HG02840 (cell line): ENCODE measurements around the gene CACNA1B.
"Not testable (repeated sequence)": the region's sequence is repeated elsewhere in the genome, so short reads cannot be mapped to it uniquely, and the experiment has no call there.

ENCODE experiments used
- ATAC-seq: cut with Tn5 transposase; IDR thresholded peaks from one replicate; pipeline ENCODE4 v1.9.1; 2021; ENCODE audit warnings: mild to moderate bottlenecking, moderate library complexity, moderate number of reproducible peaks; ENCODE audit not compliant: unreplicated experiment, low FRiP score

The CACNA1B gene

DNA sequence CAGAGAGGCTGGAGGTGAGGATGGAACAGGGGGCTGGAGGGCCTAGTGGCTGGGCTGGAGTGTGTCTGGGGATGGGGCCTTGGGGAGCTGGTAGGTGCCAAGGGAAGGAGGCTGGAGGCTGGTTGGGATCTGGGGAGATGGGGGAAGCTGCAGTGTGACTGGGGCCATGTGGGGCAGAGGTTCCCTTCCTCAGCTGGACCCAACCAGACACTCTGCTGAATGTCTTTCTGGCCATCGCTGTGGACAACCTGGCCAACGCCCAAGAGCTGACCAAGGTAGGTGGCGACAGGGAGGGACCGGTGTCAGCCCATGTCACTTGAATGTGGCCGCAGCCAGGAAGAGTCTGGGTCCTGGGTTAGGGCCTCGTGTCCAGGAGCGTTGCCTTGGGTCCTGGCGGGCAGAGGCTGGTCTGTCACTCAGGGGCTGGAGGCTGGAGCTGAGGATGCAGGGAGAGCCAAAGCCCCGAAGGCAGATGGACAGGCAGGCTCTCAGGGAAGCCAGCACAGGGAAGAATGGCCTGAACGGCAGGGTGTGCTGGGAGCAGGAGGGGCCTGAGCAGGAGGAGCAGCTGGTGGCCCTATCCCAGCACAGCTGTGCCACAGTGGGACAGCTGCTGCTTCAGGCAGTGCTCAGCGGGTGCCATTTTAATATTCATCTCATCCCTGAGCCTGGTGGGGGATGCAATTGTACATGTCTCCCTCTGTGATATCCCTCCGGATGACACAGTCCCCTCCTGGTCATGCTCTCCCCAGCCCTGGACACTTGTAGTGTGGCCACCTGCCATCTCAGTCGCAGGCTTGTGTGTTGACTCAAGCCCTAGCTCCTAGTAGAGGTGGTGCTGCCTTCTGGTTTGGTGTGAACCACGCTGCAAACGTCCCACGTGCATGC, 132.5 kb downstream of the CACNA1B start:
- no peak for ATAC-seq

DNA sequence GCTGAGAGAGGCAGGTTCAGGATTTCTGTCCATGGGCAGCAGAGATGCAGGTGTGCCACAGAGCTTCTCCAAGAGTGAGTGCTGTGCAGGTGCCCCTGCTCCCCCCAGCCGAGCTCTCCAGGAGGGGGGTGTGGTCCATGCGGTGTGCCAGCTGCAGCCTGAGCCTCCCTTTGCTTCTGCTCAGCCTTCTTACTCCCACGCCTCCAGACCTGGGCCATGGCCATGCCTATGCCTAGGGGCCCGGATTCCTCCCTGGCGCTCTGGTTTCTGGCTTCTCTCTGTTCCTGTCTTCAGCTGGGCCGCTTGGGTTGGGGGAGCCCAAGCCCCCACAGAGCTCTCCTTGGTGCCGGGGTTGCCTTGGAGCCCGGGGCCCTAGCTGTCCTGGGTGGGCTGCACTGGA, 133.3 kb downstream of the CACNA1B start:
- no peak for ATAC-seq

DNA sequence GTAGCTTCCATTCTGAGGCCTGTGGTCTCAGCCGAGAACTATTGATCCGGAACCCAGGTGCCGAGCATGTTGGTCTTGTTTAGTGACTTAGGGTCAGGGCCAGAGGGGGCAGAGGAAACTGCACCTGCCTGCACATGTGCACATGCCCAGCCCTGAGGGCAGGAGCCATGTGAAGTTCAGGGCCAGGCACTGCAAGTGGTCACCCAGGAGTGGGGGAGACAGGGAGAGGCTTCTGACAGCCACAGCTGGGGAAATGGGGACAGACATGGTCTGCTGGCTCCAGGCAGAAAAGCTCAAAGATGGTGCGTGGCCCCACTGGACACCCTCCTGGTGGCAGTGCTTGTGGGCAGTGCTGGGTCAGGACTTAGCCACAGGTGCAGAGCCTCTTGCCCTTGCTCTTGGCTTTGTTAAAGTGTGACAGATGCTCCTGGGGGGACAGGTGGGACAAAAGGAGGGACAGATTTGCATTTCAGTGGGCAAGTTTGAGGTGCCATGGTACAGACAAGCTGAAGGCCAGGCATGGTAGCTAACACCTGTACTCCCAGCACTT, 134.4 kb downstream of the CACNA1B start:
- no peak for ATAC-seq

DNA sequence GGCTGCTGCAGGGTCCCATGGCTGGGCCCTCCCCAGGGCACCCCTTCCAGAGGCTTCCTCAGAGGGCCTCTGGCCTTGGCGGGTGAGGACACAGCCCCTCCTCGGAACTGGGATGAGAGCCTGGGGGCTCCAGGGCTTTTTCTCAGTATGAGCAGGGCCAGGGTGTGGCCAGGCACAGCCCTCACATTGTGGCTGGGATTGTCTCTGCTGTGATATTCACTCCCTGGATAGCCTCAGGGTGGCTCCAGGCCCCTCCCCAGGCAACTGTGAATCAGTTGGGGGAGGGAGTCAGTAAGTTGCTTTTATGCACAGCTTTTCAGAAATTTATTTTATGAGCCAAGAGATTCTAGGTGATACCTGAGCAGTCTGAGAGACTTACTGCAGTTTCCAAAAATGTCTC, 135.7 kb downstream of the CACNA1B start:
- ATAC-seq, result no peak

DNA sequence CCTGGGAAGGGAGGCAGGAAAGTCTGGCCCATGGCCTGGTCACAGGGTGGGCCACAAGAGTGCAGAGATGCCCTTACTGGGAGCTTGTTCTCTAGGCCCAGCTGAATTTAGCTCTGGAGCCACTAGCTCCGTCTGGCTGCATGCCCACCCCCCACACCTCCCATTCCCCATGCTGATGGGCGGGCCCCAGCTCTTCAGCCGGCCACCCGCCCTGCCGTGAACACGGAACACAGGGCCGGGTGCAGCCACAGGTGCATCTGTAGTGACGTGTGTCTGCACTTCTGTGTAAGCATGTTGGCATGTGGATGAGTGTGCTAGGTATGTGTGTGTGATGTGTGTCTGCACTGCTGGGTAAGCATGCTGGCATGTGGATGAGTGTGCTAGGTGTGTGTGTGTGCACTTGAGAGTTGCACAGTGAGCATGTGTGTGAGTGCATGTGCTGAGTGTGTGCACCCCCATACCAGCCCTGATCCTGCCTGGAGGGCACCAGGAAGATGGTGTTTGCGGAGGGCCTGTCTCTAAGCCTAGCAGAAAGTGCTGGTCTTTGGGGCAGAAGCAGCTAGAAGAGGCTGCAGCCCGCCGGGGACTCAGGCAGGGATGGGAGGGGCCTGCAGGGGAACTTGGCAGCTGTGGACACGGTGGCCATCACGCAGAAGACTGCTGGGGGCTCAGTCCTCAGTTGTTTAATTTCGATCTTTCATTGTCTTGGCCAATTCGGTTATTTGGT, 136.4 kb downstream of the CACNA1B start:
- ATAC-seq, result no peak

DNA sequence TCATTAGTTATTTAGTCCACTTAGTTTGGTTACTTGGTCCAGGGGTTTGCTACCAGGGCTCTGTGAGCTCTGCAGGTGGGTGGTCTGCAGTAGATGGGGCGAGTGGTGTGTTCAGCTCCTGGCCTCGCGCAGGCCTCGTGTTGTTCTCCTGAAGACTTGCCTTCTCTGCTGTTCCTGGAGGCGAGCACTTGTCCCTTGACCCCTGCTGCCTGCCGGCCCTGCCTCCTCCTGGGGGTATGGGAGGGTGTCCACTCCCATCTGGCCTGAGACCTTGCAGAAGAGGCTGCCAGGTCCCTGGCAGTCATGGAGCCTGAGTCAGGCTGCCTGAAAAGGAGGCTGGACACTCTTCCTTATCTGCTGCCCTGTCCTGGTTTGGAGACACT, 137.0 kb downstream of the CACNA1B start:
- no peak for ATAC-seq

DNA sequence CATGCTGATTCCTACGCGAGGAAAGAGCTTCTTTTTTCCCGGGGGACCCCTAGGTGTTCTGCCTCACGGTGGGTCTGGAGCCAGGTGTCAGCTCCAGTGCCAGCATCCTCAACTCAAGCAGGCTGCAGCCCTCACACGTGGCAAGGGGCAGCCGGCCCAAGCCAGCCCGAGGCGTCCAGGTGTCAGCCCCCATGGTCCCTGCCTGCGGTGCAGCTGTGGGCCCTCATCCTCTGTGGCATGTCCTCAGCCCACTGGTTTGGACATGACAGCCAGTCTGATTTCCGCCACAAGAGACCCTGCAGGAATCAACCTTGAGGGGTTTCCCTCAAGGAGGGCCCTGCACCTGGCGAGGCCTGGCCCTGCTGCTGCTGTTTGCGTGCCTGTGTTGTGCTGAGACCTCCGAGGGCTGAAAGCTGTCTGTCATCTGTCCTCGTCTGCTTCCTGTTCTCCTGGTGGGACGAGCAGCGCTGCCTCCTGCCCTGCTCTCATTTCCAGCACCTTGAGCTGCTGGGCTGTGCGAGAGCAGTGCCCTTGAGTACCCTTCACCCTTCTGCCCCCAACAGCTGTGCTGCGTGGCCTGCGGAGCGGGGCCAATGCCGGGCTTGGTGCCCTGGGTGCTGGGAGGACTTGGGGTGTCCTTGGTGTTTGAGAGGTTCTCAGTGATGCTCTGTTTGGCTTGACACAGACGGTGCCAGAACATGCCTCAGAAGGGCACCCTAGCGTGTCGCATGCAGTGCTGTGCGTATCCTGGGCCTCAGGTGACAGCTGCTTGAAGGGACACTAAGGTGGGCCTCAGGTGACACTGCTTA, 137.6 kb downstream of the CACNA1B start:
- ATAC-seq, result no peak

DNA sequence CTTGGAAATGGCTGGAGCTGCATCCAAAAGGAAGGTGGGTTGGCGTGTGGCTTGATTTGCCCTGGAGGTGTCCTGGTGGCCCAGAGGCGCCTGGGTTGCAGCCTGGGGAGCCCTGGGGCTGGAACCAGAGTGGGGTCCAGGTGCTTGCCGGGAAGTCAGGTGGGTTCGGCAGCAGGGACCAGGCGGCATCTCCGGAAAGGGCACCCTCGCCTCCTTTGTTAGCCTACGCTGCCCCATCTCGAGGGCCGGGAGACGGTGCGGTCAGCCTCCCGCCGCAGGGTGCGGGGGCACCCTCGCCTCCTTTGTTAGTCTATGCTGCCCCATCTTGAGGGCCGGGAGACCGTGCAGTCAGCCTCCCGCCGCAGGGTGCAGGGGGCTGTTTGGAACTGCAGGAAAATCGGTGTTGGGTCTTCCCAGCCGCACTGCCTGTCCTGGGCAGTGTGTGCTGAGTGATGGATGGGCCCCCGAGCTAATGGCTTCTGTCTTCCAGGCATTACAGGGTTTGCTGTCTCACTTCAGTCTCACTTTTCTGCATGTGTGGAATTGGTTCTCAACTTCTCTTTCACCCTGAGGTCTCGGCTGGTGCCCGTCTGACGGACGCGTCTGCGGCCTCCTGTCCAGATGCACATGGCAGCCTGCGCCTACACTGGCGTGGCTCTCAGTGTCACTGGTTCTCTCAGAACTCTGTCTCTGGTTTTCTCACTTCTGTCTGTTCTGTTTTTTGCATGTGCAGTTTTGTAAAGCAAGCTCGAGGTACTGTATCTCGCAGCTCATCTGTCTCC, 139.0 kb downstream of the CACNA1B start:
- ATAC-seq, result no peak

DNA sequence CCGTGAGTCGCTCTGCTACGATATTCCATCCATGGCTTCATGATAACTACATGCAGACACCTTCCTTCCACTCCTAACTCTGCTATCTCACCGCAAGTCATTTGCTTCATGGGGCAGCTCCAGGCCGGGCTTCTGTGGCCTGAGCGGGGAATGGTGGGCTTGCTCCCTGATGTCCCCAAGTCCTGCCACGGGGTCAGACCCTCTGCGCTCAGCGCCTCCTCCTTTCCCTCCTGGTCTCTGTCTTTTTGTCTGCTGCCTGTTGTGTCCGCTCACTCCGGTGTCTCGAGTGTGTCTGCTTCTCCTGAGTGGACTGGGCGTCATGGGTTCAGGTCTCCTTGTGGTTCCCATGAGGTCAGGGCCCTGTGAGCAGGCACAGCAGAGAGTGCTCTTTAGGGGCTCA, 139.6 kb downstream of the CACNA1B start:
- ATAC-seq, result no peak

DNA sequence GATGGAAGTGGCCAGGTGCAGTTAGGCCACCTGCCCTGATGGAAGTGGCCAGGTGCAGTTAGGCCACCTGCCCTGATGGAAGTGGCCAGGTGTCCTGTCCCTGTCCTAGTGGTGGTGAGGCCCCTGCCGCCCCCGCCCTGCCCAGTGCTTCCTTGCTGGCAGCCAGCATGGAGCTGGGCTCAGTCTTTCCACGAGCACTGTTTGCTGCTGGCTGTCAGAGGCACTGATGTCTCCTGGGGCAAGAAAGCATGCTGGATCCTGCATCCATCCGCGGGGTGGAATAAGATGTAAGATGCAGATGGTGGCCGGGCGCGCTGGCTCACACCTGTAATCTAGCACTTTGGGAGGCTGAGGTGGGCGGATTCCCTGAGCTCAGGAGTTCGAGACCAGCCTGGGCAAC, 141.9 kb downstream of the CACNA1B start:
- ATAC-seq, result not testable (repeated sequence)

DNA sequence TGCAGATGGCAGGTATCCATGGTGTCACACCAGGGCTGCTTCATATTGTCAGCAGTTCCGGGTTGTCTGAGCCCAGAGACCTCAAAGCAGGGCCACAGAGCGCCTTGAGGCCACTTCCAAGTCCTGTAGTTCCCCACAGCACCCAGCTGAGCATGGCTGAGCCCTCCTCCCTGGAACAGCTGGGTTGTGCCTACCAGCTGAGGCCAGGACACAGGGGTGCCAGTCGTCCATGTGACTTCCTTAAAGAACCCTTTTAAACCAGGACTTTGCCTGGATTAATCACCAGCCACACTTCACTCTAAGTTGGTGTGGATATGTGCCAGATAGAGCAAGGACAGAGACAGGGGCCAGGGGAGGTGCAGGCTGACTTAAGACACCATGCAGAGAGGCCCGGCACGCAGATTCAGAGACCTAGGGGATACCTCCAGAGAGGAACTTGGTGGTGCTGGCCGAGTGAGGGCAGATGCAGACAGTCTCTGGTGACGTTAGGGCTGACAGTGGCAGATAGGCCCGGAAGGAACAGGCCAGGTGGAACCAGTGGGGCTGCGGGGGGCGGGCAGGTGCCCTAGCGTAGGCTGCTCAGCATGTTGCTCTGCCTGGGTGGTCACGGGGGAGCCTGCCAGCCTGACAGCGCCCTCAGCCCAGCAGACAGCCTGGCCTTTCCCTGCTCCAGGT, 142.7 kb downstream of the CACNA1B start:
- no peak for ATAC-seq

DNA sequence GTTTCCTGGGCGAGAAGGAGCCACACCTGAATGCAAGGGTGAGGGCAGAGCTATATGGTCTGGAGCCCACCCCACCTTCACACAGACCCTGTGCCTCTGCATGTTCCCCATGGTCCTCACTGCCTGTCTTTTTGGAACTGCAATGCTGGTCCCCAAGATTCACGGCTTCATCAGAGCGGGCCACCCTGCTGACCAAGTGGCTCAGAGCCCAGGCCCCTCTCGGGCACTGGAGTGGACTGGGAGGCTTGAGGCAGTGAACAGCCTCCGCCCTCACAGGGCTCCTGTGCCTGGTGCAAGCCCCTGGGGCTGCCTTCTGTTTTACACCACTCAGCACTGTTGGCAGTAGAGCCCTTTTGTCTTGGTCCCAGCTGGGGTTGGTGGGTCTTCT, 143.2 kb downstream of the CACNA1B start:
- ATAC-seq, result no peak

DNA sequence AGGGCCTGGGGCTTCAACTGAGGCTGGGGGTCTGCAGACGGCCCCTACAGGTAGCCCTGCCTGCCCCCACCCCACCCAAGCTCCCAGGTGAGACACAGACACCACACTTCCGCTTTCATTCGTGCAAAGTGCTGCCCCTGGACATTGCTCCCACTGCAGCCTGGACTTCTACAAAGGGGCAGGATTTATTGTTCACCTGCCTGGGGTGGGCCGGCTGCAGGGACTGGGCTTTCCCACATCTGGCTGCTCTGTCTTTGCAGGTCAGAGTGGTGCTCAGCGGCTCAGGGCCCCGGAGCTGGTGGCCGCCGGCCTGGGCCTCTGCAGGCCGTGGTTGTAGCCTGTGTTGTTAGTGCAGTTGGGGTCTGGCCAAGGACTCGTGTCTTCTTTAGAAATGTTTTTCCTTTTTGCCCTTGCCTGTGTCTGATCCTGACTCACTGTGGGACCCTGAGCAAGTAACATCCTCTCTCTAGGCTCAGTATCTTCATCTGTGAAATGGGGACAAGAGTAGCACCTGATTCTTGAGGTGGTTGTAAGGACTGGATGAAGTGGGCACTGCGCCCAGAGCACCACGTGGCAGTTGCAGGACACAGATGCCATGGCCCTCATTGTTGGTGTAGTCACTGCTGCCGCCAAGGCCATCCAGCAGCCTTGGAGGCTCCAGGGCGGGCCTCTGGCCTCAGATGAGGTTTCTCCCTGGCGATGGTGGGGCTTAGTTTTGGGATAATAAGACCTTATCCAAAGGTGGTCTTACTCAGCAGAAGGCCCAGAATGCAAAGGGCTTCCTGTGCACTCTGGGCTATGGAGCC, 143.9 kb downstream of the CACNA1B start:
- ATAC-seq, result no peak

DNA sequence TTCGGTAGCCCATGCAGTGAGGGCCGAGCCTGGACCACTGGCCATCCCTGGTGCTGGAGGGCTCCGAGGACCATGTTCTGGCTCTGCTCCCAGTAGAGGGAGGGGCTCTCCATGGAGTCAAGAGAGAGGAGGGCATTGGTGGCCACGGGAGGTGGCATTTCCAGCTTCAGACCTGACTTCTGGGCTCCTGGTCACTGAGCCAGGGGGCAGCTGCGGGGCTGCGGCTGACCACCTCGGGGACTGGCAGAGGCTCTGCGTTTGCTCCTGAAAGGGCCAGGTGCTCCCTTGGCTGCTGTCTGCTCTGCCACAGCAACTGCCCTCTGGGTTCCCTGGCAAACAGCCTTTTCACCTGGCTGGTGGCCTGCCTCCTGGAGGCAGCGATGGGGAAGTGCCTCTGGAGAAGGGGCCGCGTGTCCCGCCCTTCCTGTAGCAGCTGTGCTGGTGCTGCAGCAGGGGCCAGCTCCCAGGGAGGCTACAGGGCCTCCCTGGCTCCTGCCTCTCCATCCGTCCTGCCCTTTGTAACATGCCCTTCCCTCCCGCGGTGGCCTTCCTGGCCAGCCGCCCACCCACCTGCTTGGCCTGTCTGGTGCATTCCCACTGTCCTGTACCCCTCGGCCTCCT, 144.6 kb downstream of the CACNA1B start:
- ATAC-seq, result no peak

DNA sequence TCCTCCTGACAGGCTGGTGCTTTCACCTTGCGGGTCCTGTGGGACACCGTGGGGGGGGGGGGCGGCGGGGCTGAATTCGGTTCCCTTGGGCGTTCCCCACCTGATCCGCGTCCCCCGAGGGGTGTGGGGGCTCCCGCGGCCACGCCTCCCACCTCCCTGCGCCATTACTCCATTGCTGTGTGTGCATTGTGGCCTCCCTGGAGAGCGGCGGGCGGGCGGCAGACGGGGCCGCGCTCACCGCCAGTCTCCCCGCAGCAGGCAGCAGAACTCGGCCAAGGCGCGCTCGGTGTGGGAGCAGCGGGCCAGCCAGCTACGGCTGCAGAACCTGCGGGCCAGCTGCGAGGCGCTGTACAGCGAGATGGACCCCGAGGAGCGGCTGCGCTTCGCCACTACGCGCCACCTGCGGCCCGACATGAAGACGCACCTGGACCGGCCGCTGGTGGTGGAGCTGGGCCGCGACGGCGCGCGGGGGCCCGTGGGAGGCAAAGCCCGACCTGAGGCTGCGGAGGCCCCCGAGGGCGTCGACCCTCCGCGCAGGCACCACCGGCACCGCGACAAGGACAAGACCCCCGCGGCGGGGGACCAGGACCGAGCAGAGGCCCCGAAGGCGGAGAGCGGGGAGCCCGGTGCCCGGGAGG, 145.3 kb downstream of the CACNA1B start:
- no peak for ATAC-seq

DNA sequence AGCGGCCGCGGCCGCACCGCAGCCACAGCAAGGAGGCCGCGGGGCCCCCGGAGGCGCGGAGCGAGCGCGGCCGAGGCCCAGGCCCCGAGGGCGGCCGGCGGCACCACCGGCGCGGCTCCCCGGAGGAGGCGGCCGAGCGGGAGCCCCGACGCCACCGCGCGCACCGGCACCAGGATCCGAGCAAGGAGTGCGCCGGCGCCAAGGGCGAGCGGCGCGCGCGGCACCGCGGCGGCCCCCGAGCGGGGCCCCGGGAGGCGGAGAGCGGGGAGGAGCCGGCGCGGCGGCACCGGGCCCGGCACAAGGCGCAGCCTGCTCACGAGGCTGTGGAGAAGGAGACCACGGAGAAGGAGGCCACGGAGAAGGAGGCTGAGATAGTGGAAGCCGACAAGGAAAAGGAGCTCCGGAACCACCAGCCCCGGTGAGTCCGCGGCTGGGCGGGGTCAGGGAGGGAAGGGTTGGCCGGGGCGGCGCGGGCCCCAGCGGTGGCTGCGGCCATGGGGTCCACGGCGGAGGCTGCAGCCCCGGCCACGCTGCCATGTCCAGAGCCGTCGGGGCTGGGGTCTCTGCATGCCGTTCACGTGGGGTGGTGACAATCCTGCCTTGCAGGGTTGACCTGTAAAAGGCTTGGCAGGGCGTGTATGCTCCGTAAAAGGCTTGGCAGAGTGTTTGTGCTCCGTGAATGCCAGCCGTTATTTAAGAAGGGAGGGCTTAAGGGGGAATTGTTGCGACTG, 146.0 kb downstream of the CACNA1B start:
- ATAC-seq, result no peak

DNA sequence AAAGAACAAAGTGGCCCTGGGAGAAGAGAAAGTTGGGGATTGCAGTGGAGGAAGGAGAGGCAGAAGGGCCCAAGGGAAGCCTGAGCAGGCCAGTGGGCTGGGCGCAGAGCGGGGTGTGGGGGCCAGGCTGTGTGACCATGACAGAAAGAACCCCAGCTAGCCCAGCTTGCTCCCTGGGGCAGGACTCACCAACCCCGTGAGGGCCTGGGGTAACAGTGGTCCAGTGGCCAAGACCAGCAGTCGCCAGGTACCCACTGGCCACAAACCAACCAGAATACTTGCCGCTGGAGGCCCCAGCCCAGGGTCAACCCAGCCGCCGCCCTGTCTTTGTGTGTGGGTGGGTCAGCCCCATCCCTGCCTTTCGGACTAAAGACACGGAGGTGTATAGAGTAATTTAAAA, 146.5 kb downstream of the CACNA1B start:
- no peak for ATAC-seq
